HL-60 (cell line): ENCODE measurements around the gene SNX27.

ENCODE experiments used
- CTCF ChIP-seq: IDR thresholded peaks from one replicate; pipeline ENCODE4 v1.5.1; 2011; ENCODE audit warnings: low read length, control low read depth, inconsistent platforms; ENCODE audit not compliant: insufficient read depth
- GABPA ChIP-seq: IDR thresholded peaks from 2 replicates; pipeline ENCODE4 v1.6.1; 2012; ENCODE audit warnings: low read depth
- POLR2AphosphoS5 ChIP-seq: IDR thresholded peaks from 2 replicates; pipeline ENCODE4 v1.6.1; 2012; ENCODE audit warnings: low read depth
- SPI1 ChIP-seq: IDR thresholded peaks from 2 replicates; pipeline ENCODE4 v1.6.1; 2012; ENCODE audit warnings: low read depth, mild to moderate bottlenecking, borderline replicate concordance

- TF ChIP-seq CTCF (no peak), POLR2AphosphoS5 (no peak), SPI1 (no peak), GABPA (no peak)
Observed at GRCh38 chr1:151641229-151641628, 29.4 kb downstream of the SNX27 start.
